Measurements from ENCODE around the gene RUNX2.

Gene RUNX2

DNA sequence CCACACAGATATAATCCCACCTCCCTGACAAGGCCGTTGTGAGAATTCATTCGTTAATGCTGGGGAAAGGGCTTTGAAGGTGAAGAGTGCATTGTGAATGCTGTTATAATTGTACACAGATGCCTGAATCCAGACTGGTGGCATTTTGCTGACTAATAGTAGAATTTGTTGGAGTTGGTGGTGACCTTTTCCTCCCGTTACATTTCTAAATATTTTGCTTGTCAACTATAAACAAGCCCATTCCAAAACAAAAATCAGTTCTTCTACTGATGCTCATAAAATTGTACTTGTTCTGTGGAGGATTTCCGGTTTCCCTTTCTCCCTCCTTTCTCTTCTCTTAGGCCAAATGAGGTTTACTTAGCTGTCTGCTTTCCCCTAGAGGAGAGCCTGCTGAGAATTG lies 302.7 kb downstream of the RUNX2 start:
- no peak for DNase-seq

DNA sequence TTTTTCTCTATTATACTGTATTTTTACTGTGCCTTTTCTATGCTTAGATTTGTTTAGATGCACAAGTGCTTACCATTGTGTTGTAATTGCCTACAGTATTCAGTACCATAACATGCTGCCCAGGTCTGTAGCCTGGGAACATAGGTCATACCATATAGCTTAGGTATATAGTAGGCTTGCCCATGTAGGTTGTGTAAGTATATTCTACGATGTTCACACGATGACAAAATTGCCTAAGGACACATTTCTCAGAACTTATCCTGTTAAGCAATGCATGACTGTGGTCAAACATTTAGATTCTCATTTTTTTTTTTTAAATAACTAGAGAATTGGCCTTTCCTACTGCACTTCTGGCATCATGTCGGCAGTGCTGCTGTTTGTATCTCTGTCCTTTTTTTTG lies 303.3 kb downstream of the RUNX2 start:
- DNase-seq: no peak

DNA sequence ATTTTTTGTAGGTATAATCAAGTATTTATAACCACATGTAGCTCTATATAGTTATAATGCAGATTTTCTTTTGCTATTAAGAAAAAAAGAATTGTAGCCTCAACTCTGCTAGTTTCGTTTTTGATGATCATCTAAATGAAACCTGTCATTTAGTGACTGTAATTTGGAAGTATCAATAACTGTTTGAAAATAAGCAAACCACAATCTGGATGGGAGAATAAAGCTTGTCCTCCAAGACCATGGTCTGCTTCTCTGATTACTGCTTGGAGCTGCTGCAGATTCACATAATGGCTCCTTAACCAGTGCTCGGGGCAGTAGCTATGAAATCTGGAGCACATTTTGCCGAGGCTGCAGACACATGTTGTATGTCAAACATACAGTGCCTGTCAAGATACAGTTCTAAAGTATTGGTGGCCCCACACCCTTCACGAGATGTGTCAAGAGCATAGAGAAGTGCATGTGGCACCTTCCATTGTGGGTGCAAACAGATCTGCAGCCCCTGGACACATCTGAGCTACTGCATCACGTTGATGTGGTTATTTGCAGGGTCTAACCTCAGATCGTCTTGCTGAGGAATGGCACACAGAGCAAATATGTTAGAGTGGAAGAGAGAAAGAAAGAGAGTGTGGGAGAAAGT lies 305.3 kb downstream of the RUNX2 start:
- no peak for DNase-seq

DNA sequence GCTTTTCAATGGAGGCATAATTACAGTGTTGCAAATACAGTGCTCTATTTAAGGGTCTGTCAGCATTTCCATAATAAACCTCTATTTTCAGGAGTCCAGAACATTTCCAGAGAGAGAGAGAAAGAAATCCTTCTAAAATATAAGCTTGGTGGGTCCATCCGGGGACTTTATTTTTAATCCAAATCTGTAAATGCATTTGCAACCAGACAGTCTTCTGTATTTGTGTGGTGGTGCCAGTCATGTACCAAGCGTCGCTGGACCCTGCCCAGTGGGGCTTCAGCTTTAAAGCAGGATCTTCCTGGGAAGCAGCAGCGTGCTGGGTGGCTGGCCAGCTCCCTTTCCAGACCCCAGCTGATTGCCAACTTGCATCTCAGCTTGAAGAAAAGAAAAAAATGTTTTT lies 306.1 kb downstream of the RUNX2 start:
- DNase-seq: no peak

DNA sequence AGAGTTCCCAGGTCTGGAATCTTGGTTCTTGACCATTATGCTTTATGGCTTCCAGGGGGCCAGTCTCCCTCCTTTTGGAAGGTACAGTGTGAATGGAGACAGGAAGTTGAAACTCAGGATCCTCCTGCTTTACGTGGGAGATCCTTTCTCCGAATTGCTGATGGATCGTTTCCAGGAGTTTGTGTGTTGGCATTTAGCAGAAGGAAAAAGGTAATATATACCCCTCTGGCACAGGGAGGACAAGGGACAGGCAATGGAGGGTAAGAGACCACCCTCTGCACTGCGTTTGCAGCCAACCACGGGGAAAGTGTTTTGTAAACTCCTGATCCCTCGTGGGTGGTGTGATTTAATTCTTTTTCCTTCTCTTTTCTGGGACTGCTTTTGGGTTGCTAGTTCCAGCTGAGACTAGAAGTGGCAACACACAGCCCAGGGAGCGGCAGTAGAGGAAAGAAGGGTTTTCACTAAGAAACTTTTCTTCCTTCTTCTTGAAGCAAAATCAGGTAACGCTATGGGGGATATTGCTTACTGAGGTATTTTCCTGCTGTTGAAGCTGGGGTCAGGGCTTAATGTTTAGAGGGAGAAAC lies 307.2 kb downstream of the RUNX2 start:
- no peak for DNase-seq

DNA sequence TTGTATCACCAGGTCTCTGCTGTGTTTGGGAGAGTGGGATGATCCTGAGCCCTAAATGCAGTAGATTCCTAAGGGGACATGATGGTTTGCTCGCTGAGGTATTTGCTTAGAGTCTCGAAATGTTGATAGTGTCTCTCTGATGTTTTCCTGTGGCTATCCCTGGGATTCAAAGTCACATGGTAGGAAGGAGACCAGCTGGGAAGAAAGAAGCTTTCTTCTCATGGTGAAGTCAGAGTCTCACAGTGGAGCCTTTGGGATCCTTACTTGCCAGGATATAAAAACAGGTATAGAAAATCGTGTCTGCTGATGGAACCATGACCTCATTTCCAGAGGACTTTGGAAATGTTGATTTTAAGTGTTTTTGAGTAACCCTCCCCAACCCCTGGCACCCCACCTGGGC lies 308.9 kb downstream of the RUNX2 start:
- no peak for DNase-seq

DNA sequence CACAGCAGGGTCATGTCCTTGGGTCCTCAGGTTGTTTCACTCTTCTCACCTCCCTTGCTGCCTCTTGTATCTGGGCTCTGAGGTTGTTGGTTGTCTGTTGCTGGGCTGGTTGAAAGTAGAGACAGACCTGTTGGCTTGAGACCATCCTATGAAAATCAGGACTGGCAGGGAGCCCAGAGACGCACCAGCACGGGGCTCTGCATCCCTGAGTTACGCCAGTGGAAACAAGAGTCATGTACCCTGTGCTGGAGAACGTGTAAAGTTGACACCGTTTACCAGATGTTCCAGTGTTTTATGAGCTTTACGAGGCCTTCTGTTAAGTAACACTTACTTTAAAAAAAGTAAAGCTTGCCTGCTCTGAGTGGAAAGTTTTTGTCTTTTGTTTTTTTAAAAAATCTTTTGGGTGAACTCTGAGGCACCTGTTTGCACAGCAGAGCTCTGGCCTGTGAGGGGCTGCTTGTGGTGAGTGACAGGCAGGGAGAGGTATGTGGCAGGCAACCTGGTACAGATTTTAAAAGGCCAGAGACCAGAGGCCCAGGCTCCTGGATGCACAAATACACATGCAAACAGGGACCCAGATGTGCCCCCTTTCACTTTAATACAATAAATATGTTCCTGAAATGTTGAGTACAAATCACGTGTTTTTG lies 309.6 kb downstream of the RUNX2 start:
- DNase-seq: no peak

DNA sequence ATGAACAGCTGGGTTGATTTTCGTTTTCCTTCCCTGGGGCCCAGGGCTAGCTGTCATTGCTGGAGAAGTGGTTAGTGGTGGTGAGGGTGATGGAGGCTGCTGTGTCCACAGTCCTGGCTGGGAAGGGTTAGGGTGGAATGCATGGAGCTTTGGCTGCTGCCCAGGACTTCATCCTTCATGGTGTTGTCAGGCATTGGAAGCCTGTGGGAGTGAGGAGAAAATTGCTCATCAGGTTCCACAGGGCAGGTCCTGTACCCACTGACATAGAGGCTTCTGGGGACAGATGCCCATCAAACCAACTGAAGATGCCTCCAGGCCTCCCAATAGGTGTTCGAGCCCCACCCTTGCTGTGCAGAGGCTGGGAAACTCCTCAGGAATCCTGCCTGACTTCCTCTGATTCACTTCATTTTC lies 312.0 kb downstream of the RUNX2 start:
- no peak for DNase-seq

DNA sequence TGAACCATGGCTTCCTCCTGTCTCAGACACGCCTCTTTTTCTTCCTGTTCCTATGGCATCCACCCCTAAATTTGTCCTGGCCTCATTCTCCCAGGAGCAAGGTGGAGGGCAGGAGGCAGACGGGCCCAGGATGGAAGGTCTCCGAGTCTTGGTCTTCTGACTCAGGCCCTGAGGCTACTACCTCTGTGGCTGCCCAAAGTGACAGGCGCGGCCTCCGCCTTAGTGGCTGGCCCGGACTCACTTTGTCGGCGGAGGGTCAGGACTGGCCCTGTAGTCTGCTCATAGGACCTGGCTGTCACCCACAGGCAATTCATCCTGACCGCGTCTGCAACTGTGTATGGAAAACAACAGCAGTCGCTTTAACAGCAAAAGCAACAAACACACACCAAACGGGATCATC lies 312.7 kb downstream of the RUNX2 start:
- DNase-seq: no peak

DNA sequence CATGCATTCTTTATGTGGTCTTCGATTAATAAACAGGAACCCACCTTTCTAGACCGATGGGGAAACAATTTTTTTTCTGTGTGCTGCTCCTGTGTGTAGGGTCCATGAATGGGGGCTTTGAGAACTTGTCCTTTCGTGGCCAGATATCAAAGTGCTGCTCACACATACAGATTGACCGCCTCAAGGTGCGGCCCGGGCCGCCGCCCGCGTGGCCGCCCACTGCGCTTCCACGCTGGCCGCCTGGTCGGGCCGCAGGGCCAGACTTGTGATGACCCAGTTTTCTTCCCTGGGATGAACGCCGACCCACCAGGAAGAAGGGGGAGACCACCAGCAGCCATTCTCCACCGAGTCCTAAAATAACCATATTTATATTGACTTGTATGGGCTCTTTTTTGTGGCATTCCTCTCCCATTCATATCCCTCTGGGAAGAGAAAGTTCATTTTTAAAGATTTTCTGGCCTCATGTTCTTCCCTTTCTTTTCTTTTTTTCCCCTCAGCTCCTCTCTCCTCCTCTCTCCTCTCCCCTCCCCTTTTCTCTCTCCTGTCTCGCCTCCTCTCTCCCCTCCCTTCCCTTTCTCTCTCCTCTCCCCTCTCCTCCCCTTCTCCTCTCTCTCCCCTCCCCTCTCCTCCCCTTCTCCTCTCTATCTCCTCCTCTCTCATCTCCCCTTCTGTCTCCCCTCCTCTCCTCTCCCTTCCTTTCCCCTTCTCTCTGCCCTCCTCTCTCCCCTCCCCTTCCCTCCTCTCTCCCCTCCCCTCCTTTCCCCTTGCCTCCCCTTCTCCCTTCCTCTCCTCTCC lies 314.4 kb downstream of the RUNX2 start:
- no peak for DNase-seq

DNA sequence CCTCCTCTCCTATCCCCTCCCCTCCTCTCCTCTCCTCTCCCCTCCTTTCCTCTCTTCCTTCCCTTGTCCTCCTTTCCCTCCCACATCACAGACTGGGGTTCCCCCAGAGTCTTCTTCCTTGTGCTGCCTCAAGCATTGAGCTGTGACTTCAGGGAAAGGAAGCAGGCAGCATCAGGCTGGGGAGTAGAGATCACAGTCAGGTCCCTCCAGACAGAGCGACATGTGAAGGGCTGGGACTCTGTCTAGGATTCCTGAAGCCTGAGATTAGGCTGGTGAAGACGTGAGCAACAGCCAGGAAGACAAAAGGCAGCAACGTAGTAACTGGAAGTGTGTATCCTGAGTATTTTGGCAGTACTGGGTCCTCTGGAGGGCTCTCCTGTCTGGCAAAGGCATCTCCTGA lies 315.0 kb downstream of the RUNX2 start:
- no peak for DNase-seq

DNA sequence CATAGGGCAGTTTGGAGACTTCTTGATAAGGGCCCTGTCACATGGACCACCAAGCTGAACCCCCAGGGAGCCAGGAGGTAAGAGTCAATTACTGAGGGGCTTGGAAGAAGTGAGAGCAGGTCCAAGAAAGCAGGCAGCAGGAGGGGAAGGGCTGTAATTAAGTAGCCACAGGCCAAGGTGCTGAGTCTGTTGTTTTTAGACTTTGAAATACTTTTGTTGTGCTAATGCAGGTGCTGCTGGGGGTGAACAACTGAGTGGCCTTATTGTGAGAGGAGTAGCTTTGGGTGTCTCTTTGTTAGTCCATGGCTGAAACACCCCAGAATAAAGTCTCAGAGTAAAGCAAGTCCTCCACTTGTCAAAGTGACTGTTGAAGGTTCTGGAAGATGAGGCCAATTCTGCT lies 316.6 kb downstream of the RUNX2 start:
- DNase-seq: no peak

DNA sequence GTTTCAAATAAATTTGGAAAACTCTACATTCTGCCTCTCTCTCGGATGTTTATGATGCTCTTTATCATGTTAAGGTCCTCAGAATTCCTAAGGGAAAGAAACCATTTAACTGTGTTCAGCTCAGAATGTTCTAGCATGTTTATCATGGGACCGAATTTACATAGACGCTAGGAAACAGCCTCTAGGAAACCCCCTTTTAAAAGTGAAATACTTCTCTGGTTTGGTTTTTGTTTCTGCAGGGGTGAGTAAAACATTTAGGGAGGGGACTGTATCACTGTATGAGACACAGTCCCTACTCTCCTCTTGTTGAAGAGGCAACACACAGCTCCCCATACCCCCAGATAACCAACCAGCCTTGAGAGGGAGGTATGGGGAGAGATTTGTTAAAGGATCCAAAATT lies 317.2 kb downstream of the RUNX2 start:
- no peak for DNase-seq

DNA sequence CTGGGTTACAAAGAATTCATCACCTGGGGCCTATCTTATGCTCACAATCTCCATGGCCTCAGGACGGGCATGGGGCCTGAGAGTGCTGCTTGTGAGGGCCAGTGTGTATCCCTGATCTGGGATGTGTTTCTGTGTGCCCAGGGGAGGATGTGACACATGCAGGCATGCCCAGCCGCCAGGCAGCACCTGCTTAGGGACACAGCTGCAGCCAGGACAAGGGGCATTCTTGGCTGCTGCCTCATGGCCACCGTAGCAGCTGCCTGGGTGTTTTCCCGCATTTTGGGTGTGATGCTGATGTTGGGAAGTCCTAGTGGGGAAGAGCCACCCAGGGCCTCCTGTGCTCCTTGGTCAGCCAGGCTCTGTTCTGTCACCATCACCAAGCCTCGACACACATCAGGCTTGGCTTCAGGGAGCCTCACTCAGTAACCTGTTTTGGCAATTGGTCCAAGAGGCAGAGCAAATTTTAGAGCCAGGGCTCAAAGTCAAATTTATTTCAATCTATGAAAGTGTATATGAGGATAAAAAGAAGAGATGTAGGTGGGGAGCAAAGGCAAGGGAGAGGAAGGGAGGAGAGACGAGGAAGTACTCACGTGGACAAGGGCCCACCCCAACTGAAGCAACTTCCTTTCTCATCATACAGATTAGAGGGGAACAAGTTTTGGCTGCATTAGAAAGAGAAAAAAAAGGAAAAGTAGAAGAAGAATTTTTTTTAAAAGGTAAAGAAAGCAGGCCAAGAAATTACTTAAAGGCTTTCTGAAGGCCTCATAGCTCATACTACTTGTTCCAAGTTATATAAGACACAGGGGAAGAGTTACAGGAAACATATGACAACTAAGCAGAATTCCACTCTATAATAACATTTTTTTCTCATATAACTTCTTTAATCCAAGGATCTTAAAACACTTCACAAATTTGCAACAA lies 319.5 kb downstream of the RUNX2 start:
- no peak for DNase-seq

DNA sequence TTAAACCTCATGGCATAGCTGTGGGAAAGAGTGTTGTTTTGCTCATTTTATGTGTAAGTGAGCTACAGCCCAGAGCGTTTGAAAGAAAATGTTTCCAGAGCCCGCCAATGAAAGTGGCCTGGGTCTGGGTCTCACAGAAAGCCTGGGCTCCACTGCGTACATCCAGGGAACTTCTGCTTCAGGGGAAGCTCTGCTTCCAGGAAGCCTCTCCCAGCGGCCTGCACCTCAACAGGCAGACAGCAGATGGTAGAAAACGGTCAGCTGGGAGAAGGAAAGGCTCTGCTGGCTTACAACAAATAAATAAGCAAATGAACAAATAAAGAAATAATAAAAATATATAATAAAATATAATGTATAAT lies 320.1 kb downstream of the RUNX2 start:
- DNase-seq: no peak

DNA sequence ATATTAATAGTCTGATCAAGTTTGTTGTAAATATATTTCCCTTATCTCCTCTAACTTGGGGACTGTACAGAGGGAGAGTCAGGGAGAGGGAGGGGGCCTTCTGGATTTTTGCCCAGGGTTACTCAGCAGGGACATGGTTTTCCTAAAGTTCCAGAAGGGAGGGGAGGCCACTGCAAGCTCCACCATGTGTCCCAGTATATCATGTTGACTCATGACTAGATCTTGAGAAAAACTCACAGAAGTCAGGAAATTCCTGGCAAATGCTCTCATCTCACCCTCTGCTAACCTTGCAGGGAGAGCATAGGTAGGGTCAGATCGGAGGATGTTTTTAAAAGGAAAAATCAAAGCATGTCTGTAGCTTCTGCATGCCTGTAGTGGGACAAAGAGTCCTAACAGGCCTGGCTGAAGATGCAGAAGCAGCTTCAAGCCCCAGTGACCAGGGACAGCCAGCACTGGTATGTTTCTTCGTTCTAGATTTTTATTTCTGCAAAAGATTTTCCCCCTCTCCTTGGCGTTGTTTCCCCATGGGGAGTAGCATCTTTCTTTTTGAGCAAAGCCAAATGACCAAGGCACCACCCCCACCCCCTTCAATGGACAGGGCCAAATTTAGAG lies 322.5 kb downstream of the RUNX2 start:
- DNase-seq: no peak

DNA sequence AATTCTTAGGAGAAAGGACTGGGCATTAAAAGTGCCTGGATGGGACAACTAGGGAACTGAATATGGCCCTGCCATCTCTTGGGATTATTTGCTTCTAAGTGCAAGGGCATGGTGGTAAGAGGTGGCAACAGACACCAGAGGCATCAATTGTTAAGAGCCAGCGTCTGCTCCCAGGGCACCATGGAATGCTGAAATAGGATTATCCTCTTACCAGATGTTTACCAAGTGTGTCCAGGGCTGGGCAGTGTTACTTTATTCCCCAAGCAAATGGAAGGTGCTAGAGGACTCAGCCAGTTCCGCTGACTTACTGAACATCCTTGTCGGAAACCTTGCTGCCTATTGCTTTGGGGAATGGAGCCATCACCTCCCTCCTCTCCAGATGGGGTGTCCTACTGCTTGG lies 323.2 kb downstream of the RUNX2 start:
- DNase-seq: no peak

DNA sequence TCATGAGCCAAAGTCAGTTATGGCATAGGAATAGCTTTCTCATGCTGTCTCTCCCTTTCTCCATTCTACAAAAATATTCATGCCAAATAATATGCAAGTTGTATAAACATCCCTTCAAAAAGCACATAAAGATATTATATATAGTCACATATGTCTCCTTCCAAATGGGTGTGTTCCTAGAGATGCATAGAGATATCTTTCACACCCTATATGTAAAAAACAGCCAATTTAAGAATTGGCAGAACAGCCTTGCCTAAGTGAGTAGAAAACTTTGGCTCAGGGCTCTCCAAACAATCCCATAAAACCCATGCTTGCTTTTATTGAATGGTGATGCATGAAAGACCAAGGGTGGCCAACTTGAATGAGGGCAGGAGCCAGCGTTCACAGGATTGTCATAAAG lies 324.3 kb downstream of the RUNX2 start:
- no peak for DNase-seq

DNA sequence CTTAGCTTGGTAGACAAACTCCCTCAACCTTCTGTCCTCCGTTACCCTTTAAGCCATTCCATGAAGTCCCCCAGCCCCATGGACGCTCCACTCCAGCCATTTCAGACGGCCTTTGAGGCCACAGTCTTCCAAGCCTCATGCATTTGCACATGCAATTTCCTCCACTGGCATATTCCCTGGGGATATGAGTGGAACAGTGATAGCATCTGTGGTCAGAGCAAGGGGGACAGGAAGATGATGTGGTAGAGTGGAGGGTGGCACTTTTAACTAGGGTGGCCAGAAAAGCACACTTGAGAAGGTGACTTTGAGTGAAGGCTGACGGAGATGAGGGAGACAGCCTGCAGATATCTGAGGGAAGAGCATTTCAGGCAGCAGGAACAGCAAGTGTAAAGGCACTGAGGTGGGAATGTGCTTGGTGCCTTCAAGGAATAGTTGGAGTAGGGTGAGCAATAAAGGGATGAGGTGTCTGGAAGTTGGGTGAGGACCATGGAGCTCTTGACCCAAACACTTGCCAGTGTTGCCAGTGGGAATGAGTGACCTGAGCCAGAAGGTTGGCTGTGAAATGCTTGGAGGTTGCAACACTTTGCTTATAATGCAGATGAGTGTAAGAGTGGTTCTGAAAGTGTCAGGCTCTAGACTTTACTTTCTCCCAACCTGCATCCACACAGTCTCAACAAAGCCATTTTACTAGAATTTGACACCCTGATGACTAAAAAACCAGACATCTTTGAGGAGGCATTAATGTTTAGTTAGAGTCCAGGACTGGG lies 325.2 kb downstream of the RUNX2 start:
- DNase-seq: no peak

DNA sequence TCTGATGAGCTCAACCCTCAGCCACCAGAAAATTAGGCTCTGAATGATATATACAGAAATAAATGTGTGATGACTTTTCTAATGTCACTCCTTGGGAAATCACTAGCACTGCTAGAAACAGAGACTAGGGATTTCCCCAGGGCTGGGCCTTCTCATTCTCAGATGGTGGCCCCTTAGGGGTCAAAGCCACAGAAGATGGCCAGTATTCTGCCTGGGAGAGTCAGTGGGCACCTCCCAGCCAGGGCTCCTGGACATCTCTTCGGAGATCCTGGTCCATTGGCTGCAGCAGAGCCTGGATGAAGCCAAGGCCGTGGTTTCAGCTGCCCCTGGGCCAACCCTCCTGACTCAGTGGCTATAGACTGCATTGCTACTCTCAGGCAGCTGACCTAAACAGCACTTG lies 326.5 kb downstream of the RUNX2 start:
- no peak for DNase-seq

DNA sequence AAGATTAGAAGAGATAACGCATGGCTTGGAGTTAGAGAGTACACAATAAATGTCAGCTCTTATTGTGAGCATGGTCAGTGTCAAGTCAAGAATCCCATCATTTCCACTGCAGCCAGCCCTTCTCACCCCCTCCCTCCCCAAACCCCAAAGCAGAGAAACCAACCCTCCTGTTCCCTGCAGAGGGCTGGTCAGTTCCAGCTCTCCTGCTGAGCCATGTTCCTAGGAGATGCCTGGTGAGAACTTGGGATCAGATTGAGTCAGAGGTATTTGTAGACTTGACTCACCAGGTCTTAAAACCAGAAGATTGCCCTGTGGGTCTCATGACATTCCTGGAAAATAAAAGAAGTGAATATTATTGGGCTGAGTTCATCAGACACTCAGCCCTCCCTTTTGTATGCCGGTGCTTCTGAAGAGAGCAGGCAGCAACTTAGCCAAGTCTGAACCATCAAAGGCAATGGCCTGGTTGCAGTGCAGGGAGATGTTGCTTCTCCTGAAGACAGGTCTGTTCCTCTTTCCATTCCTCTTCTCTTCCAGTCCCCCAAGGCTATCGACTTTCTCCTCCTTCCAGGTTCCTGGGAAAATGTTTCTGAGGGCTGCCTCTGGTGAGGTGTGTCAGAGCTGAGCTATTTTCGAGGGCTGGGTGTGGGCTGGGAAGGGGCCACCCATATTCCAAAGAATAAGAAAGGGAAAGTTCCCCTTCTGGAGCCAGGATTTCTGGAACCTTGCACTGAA lies 327.8 kb downstream of the RUNX2 start:
- no peak for DNase-seq

Measured in SHP77 treated with DMSO at 0.1 percent for 48 hours (cell line).